ENCODE results near the gene TXNRD3.
"Not testable (repeated sequence)": the region's sequence is repeated elsewhere in the genome, so short reads cannot be mapped to it uniquely, and the experiment has no call there.

The TXNRD3 gene

GRCh38 chr3:126591515-126591914 is 63.4 kb downstream of the TXNRD3 start:
- DNase-seq (ENCODE audit: low spot score) = not testable (repeated sequence)

DNA sequence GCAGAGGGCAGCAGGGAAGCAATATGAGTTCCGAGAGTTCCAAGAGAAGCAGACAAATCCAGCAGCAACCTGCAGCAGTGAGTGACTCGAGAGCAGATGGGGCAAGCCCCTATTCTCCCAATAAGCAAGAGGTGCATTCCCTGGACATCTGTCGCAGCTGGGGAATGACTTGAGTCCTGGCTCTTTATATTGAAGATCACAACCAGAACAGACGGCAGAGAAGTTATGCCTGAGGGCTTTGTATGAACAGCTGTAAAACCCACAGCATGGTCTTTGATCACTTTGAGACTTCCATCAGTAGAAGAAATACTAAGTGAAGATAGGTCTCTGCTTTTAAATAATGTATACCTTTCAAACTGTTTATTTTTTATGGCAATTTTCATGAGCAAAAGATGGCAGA is 72.6 kb downstream of the TXNRD3 start:
- no peak for DNase-seq (ENCODE audit: low spot score)

DNA sequence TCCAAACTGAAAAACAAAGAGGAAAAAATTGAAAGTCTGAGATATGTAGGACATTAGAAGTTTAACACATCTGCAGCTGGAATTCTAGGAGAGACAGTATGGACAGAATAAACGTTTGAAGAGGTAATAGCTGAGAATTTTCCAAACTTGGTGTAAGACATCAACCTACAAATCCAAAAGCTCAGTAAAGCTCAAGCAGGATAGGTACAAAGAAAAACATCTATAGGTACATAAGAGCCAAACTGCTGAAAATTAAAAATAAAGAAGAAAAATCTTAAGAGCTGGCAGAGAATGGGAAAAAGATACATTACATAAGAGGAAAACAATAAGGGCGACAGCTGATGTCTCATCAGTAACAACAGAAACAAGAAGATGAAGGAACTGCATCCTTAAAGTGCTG is 73.4 kb downstream of the TXNRD3 start:
- DNase-seq (ENCODE audit: low spot score) = no peak

- DNase-seq (ENCODE audit: low spot score) = no peak
These were observed 74.2 kb downstream of the TXNRD3 start for GRCh38 chr3:126580746-126581145.

- no peak for DNase-seq (ENCODE audit: low spot score)
These were observed 76.2 kb downstream of the TXNRD3 start for GRCh38 chr3:126578702-126579101.

DNA sequence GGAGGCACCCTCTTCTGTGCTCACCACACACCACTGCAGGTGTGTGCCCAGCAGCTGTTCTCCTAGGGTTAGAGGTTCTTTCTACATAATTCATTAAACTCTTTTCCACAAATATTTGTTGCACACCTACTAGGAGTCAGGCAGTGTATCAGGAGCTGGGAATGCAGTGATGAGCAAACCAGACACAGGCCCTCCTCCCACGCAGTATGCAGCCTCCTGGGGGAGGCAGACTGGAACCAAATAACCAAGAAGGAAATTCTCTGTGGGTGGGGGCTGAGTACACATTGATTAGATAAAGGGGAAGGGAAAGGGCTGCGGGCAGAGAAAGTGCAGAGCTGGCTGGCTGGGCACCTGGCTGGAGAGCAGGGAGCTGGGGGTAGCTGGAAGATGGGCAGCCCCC is 77.7 kb downstream of the TXNRD3 start:
- DNase-seq (ENCODE audit: low spot score) = no peak

- no peak for DNase-seq (ENCODE audit: low spot score)
These were observed 81.3 kb downstream of the TXNRD3 start for GRCh38 chr3:126573492-126574117.

- no peak for DNase-seq (ENCODE audit: low spot score)
These were observed 83.8 kb downstream of the TXNRD3 start for GRCh38 chr3:126571078-126571477.

GRCh38 chr3:126570103-126570541 is 84.8 kb downstream of the TXNRD3 start:
- no peak for DNase-seq (ENCODE audit: low spot score)

- DNase-seq (ENCODE audit: low spot score) = no peak
These were observed 85.4 kb downstream of the TXNRD3 start for GRCh38 chr3:126569390-126569975.

- DNase-seq (ENCODE audit: low spot score) = no peak
These were observed 86.1 kb downstream of the TXNRD3 start for GRCh38 chr3:126568776-126569342.

GRCh38 chr3:126567696-126568438 is 87.1 kb downstream of the TXNRD3 start:
- DNase-seq (ENCODE audit: low spot score) = no peak

DNA sequence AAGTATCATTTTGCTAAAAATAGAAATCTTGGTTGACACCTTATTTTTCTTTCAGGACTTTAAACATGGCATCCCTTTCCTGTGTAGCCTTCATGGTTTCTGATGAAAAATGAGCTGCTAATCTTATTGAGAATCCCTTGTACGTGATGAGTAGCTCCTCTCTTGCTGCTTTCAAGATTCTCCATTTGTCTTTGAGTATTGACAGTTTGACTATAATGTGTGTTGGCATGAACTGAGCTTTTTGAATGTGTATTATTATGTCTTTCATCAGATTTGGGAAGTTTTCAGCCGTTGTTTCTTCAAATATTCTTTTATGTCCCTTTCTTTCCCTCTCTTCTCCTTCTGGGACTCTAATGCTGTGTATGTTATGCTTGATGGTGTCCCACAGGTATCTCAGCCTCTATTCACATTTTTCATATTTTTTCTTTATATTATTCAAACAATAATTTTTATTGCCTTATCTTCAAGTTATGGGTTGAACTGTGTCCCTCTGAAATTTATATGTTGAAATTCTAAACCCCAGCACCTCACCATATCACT is 92.1 kb downstream of the TXNRD3 start:
- no peak for DNase-seq (ENCODE audit: low spot score)

DNA sequence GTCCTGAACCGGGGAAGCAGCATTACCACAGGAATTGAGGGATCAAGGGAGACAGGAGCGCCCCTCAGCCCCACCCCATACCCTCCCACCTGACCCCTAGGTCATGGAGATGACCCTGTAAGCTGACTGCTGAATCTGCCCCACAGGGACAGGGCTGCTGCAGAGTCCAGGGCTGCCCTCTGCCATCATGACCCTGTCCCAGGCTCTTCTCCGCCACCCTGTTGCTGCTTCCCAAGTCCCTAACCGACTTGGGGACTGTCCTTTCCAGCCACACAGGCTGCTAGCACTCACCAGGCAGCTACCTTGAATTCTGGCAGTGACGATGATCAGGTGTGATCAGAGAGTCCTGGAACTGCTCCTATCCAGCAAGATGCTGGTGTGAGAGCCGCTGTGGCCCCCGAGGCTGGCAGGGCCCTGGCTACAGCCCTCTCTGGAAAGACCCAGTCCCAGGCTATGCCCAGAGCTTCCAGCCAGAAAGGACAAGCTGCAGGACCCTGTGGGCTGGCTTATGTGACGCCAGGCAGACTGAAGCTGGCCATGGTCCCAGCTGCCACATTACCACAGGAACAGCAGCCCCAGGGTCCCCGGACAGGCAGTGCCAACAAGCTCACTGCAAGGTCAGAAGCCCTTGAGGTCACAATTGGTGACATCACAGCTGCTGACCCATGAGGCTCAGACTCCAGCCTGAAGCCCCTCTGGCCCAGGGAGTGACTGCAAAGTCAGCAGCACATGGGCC is 96.4 kb downstream of the TXNRD3 start, which contains the start of gene C3orf22:
TSS of gene C3orf22 (minus strand) at position 597 of the 736 bp plus-strand sequence. CDS start 5,542 bp downstream, outside the sequence.
- DNase-seq (ENCODE audit: low spot score) = no peak

DNA sequence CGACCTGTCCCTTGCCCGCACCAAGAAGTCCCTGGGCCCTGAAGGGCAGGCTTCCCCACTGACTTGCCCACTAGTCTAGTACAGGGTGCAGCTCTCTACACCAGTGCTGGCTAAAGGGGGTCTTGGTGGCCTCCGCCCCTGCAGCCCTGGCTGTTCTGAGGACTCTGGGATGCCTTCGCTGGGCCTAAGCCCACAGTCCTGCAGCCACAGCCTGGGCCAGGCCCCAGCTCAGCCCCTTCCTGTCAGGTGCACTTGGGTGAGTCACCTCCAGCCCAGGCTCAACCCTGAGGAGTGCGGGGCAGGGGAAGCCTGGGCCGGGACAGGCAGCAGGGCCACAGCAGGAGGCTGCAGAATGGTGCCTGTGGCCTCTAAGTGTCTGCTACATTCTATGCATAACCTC is 97.2 kb downstream of the TXNRD3 start:
- no peak for DNase-seq (ENCODE audit: low spot score)

GRCh38 chr3:126557415-126557745 is 97.5 kb downstream of the TXNRD3 start:
- no peak for DNase-seq (ENCODE audit: low spot score)

Data from germinal center (tissue), 1 donor.